Stimulated activated naive B cell treated with anti-CD40 and anti-IgM and Interleukin-4, amounts not matched to agents 10 μg/mL and 1 μg/mL and 100 μg/mL, for 72 hours (primary cell): Measurements from ENCODE around the gene COPS2.

Source experiments
- ATAC-seq, 2 donors: fragments of 150-1000 bp; cut with Tn5 transposase; replicated peaks; 2 replicates each; pipeline ENCODE4 v1.10.0; 2021; ENCODE audit warnings: moderate library complexity in 1 of 2
- DNase-seq: peaks from one replicate; pipeline ENCODE4 v3.0.0; 2021
- H3K27ac Mint-ChIP-seq: one replicate; pipeline ENCODE4 v1.8.0; 2022; ENCODE audit warnings: mild to moderate bottlenecking, mixed read lengths
- H3K27me3 Mint-ChIP-seq, 2 donors: one replicate each; pipeline ENCODE4 v1.8.0; 2022; ENCODE audit warnings: mixed read lengths in 2 of 2
- H3K36me3 Mint-ChIP-seq, 2 donors: one replicate each; pipeline ENCODE4 v1.8.0; 2022; ENCODE audit warnings: mixed read lengths in 2 of 2, mild to moderate bottlenecking in 1 of 2
- H3K4me1 Mint-ChIP-seq, 2 donors: one replicate each; pipeline ENCODE4 v1.8.0; 2022; ENCODE audit warnings: mixed read lengths in 2 of 2, mild to moderate bottlenecking in 1 of 2
- H3K4me3 Mint-ChIP-seq, 2 donors: one replicate each; pipeline ENCODE4 v1.8.0; 2022; ENCODE audit warnings: mild to moderate bottlenecking in 2 of 2, mixed read lengths in 2 of 2, moderate library complexity in 1 of 2
- H3K9me3 Mint-ChIP-seq, 2 donors: one replicate each; pipeline ENCODE4 v1.8.0; 2022; ENCODE audit warnings: mixed read lengths in 2 of 2, mild to moderate bottlenecking in 1 of 2

COPS2 gene

DNA sequence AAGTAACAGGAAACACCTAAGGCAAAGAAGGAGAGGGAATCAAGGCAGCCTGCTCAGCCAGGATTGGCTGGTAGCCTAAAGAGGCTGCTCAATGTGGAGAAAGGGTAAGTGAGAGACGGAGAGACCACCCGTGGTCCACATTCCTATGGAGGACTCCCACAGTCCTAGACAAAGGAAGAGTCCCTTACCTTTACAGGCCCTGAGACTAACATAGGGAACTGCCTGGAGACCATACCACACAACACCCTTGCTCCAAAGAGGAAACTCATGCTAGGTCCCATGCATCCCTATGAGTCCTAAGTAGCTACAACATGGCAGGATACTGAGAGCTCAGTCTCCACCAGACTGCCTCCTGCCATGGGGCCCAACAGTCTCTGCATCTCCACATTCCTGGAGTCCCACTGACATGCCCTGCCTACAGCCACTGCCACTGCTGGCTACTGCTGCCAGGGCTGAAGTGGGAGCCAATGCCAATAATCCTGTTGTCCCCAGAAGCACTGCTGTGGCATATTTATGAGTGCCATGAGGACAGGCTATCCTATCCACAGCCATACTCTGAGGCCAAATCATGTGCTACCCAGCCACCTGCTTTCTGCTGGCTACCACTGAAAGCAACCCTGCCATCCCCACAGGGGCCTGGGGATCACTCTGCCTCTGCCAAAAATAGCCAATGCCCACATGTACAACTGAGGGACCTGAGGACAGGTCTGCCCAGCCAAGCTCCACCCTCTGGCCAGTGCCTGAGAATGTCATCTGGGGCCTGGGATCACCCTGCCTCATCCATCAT, 45.0 kb downstream of the COPS2 start:
- ATAC-seq (no peak), DNase-seq (no peak)
- Mint-ChIP-seq H3K36me3 (peaks cover 60 to 68% of the 10 kb centered on the region in 2 donors), H3K4me1 (no peaks in the 10 kb centered on the region), H3K9me3 (peaks cover 15 to 17% of the 10 kb centered on the region in 2 donors), H3K27me3 (no peaks in the 10 kb centered on the region), H3K4me3 (no peak overlapping the region), H3K27ac (no peak overlapping the region)

DNA sequence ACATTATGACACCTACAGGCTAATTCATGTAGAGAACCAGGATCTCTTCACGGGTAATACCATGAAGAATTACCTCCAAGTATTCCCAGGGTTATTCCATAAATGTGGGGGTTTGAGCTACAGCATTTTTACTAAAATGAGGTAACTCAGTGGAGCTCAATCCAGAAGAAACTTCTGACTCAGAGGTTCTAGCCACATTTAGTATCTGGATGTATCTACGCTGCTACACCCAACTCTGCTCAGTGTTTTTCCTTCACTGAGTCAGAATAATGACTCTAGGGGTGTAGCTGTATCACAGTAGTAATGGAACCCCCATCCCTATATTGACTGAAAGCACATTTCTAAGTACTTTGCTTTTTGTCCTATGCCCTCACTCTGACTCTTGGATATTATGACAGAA, 52.4 kb downstream of the COPS2 start:
- H3K27ac Mint-ChIP-seq = no peak overlapping the region
- peaks cover 16 to 20% of the 10 kb centered on the region in 2 donors for H3K36me3 Mint-ChIP-seq
- no peaks in the 10 kb centered on the region for H3K4me1 Mint-ChIP-seq
- H3K4me3 Mint-ChIP-seq = no peak overlapping the region
- ATAC-seq (no peak), DNase-seq (no peak)
- no peaks in the 10 kb centered on the region for H3K27me3 Mint-ChIP-seq
- H3K9me3 Mint-ChIP-seq = no peaks in the 10 kb centered on the region

DNA sequence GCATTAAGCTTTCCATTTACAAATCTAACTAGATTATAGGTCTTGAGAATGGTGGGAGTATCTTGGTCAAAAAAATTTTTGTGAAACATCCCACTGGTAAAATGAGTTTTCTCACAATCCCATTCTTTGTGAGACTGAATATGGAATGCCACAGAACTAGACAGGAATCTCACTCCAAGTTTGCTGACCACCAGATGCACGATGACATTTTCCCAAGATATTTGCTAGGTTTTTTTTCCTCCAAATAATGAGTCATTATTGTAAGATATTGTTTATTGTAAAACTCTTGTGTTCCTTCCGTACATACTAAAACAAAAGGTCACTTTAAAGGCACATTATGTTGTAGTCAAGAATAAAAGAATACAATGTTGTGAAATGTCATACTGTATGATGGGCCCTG, 53.9 kb downstream of the COPS2 start:
- H3K4me3 Mint-ChIP-seq = no peak overlapping the region
- H3K36me3 Mint-ChIP-seq = peaks cover 19 to 22% of the 10 kb centered on the region in 2 donors
- ATAC-seq (no peak), DNase-seq (no peak)
- H3K4me1 Mint-ChIP-seq = no peaks in the 10 kb centered on the region
- no peak overlapping the region for H3K27ac Mint-ChIP-seq
- no peaks in the 10 kb centered on the region for H3K27me3 Mint-ChIP-seq
- H3K9me3 Mint-ChIP-seq = no peaks in the 10 kb centered on the region

DNA sequence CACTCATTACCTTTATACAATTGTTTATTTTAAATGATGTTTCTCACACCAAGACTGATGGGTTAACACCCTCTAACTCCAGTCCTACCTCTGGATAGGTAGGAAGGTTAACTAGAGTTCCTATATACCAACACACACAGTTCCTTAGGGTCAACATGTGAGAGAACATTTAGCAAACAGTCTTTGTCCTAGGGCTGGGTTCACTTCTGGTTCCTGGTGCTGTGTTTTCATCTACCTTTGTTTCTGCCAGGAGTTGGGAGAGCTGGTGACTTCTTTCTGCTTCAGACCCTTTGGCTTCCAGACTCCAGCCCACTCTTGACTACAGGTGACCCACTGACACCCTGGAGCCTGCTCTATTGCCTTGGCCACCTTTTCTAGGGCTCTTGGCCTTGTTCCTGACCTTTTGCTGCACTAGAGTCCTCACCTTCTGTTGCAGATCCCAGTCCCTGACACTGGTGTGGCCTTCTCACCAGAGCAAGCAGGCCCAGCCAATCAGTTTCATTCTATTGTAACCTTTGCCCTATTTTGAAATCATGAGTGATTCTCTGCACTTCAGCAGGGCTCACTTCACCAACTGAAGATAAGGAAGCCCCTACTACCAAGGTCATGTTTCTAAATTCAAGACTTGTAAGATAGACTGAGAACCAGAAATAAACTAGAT, 59.2 kb downstream of the COPS2 start:
- ATAC-seq = no peak
- H3K4me3 Mint-ChIP-seq = no peak overlapping the region
- no peaks in the 10 kb centered on the region for H3K9me3 Mint-ChIP-seq
- H3K4me1 Mint-ChIP-seq = no peaks in the 10 kb centered on the region
- peaks cover 14% of the 10 kb centered on the region in 2 donors for H3K36me3 Mint-ChIP-seq
- H3K27me3 Mint-ChIP-seq = no peaks in the 10 kb centered on the region
- no peak for DNase-seq
- H3K27ac Mint-ChIP-seq = no peak overlapping the region

DNA sequence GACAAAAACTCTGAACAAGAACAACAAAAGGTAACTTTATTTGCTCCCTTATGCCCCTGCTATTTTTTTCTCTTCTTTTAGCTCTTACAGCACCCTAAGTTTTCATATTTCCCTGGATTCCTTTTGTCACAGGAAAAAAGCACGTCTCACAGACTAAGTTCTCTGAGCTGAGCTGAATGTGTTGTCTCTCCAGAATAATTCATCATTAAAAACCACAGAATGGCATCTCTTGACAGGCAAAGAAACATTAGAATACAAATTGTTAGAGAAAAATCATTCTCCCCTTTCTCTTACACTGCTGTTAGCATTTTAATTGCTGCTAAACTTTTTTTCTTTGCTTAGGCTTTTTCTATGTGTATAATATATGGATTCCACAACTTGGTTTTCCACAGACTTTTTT, 60.5 kb downstream of the COPS2 start:
- ATAC-seq = no peak
- H3K27me3 Mint-ChIP-seq = no peaks in the 10 kb centered on the region
- no peak overlapping the region for H3K4me3 Mint-ChIP-seq
- H3K36me3 Mint-ChIP-seq = peaks cover 13 to 14% of the 10 kb centered on the region in 2 donors
- no peak overlapping the region for H3K27ac Mint-ChIP-seq
- no peak for DNase-seq
- no peaks in the 10 kb centered on the region for H3K4me1 Mint-ChIP-seq
- H3K9me3 Mint-ChIP-seq = no peaks in the 10 kb centered on the region

DNA sequence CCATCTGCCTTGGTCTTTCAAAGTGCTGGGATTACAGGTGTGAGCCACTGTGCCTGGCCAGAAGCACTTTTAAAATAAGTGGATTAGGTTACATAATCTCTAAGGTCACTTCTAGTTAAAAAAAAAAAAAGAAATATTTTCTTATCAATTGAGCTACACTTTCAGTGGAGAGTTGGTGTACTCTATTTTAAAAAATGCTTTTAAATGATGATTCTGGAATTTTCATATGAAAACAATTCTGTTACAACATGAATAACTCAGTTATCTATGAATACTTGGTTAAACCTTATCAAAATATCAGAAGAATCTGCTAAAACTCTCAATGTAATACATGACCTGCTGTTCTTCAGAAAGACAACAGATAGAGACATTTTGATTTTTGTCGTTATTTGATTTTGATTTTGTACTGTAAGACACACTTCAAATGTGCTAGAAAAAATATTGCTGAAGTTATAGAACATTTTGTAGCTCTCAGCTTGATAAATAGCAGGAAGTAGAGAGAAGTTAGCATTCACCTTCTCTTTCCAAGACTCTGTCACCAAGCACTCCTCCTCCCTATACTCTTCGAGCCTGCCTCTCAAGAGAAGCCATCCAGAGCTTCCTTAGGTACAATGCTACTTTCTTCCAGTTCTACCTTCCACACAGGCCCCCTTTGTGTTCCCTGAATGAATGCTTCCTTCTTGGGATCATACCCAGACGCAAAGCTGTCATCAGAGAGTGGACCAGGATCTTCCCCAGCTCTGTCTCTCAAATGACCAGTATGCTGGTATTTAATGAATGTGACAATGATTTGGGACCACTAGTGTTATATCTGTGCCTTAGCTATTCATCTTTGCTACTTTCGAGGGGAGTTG, 61.9 kb downstream of the COPS2 start:
- DNase-seq (no peak), ATAC-seq (no peak)
- Mint-ChIP-seq H3K36me3 (peaks cover 10 to 14% of the 10 kb centered on the region in 2 donors), H3K27ac (peak overlapping the region; percentile 6), H3K27me3 (no peaks in the 10 kb centered on the region), H3K9me3 (no peaks in the 10 kb centered on the region), H3K4me3 (no peak overlapping the region), H3K4me1 (no peaks in the 10 kb centered on the region)

DNA sequence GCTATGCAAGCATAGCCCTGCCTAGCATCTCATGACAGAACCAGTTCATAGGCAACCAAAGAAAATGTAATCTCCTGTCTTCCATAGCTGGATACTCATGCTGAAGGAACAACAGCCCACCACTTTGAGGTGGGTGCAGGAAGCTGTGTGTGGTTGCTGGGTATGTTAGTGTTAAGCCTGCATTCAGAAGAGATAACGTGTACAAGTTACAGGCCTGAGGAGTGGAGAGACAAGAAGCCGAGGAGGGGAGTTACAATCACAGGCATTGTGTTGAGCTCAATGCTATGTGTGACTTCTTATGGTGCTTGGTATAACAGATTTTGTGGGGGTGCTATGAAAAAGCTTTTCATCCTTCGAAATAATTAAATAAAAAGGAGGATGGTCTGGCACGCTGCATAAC, 66.4 kb downstream of the COPS2 start:
- Mint-ChIP-seq H3K27me3 (no peaks in the 10 kb centered on the region), H3K36me3 (no peaks in the 10 kb centered on the region), H3K9me3 (no peaks in the 10 kb centered on the region), H3K27ac (no peak overlapping the region), H3K4me1 (no peaks in the 10 kb centered on the region), H3K4me3 (no peak overlapping the region)
- DNase-seq (no peak), ATAC-seq (no peak)

DNA sequence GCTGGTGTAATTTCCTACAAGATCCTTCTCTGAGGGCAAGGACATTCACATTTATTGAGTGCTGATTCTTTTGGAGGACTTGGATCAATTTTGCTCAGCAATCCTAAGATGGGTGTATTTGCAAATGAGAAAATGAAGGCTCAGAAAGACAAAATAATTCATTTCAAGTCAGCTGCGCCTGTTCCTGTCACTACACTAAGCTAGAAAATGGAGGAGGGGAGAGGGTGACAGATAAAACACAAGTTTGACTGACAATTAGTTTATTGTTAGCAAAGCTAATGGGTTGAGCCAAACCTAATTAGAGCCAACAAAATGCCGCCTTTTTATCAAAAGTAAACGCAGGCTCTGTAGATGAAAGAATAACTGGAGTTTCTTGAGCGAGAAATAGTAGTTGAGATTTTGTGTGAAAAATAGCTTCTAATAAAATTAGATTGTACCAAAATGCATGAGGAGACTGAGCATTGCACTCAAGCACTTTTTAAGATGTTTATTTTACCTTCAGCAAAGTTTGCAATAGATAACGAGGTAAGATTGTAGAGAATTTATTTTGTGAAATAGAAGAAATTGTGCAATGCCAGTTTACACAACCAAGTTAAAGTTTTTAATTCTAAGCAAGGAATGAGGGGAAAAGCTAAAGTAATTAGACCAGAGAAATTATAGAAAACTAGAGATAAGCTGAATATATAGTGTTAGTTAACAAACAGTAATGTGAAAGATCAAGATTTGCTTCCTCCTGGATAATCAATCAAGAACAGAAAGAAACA, 69.5 kb downstream of the COPS2 start:
- no peaks in the 10 kb centered on the region for H3K27me3 Mint-ChIP-seq
- DNase-seq (no peak), ATAC-seq (no peak)
- H3K36me3 Mint-ChIP-seq = no peaks in the 10 kb centered on the region
- no peak overlapping the region for H3K27ac Mint-ChIP-seq
- no peak overlapping the region for H3K4me3 Mint-ChIP-seq
- no peaks in the 10 kb centered on the region for H3K9me3 Mint-ChIP-seq
- no peaks in the 10 kb centered on the region for H3K4me1 Mint-ChIP-seq

DNA sequence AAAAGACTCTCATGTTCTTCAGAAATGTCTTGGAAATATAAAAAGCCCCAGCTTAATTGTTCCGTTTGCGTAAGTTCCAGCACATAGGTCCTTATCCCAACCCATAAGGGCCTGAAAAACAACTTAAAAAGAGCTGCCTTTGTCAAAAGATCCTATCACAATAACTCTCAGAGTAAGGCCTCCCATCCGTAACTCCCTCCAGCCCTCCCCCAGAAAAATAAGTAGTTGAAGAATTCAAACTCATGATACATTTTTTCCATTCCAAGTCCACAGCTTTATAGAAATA, 71.2 kb downstream of the COPS2 start:
- Mint-ChIP-seq H3K4me3 (no peak overlapping the region), H3K27ac (no peak overlapping the region), H3K36me3 (no peaks in the 10 kb centered on the region), H3K27me3 (no peaks in the 10 kb centered on the region), H3K9me3 (no peaks in the 10 kb centered on the region), H3K4me1 (no peaks in the 10 kb centered on the region)
- DNase-seq (no peak), ATAC-seq (no peak)

DNA sequence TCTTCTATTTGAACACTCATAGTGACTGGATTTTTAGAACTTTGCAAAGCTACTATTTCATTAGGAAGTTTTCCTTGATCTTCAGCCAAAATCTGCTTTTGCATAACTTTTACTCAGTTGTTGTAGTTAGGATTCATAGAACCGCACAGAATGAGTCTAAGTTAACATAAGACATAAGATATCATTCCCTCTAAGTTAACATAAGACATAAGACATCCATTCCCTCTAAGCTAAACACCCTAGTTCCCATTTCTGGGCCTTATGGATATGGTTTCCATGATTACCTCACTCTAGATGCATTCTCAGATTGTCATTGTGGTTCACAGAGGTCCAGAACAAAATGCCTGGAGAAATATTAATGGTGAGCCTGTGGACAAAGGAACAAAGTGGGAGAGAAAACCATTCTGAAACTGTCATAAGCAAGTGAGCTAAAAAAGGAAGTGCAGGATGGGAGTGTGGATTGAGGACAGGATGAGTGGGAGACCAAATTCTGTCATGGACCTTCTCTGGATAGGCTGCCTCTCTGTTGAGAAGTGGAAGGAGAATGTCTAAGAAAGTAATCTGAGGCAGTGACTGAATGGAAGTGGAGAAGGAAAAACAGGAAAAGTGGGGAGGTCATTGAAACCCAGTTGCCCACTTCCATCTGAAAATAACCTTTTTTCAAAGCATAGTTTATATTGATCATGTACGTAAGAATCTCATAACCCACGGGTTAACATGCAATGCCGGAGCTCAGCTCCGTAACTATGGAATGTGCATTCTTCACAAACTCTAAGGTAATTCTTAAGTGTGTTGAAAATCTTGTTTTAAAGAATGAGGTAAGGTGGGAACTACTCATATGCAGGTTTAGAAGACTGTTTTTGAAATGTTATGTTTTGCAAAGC, 71.8 kb downstream of the COPS2 start:
- Mint-ChIP-seq H3K27ac (no peak overlapping the region), H3K9me3 (no peaks in the 10 kb centered on the region), H3K27me3 (no peaks in the 10 kb centered on the region), H3K36me3 (no peaks in the 10 kb centered on the region), H3K4me1 (no peaks in the 10 kb centered on the region), H3K4me3 (no peak overlapping the region)
- ATAC-seq (no peak), DNase-seq (no peak)

DNA sequence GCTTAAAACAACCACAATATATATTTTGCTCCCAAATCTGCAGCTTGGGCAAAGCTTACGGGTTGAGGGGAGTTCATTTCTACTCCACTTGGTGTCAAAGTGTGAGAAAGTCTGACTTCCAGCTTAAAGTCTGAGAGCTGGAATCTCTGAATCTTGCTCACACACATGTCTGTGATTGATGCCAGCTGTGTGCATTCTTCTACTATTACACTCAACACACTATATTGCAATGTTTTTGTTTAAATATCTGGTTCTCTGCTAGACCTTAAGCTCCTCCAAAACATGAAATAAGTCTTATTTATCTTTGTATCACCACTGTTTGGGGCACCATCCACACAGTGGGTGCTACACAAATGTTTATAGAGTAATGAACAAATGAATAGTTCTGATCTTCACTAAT, 72.4 kb downstream of the COPS2 start:
- no peaks in the 10 kb centered on the region for H3K4me1 Mint-ChIP-seq
- DNase-seq (no peak), ATAC-seq (no peak)
- H3K4me3 Mint-ChIP-seq = no peak overlapping the region
- H3K36me3 Mint-ChIP-seq = no peaks in the 10 kb centered on the region
- H3K9me3 Mint-ChIP-seq = no peaks in the 10 kb centered on the region
- H3K27me3 Mint-ChIP-seq = no peaks in the 10 kb centered on the region
- no peak overlapping the region for H3K27ac Mint-ChIP-seq

DNA sequence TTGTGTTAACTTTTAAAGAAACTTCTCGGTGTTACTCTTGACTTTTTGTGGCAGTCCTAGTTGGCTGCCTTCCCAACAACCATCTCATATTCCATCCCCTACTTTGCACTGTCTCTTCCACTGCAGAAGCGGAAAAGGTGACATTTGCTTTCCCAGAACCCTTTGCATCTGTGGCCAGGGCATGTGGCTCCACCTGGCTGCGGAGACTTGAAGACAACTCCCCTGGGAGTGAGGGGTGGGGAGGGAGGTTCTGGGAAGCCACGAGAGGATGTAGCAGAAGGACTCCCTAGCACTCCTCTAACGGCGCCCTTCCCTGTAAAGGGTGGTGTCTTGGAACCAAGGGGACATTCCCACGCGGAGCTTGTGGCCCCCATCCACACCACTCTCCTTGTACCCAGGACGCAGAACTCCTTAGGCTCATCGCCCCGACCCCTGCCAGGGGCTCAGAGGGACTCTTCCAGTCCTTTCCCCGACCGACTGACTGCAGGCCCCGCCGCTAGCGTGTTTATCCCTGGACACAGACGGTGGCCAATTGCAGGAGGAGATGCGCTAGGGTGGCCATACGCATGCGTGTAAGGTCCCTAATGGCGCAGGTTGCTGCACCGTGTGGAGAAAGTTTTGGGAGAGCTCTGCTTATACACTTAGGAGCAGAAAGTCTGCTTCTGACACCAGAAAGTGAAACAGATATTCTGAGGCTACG, 75.9 kb downstream of the COPS2 start:
- Mint-ChIP-seq H3K4me1 (no peaks in the 10 kb centered on the region), H3K27ac (peak overlapping the region; percentile 39), H3K4me3 (no peak overlapping the region), H3K27me3 (no peaks in the 10 kb centered on the region), H3K9me3 (no peaks in the 10 kb centered on the region), H3K36me3 (no peaks in the 10 kb centered on the region)
- DNase-seq = no peak
- no peak for ATAC-seq

DNA sequence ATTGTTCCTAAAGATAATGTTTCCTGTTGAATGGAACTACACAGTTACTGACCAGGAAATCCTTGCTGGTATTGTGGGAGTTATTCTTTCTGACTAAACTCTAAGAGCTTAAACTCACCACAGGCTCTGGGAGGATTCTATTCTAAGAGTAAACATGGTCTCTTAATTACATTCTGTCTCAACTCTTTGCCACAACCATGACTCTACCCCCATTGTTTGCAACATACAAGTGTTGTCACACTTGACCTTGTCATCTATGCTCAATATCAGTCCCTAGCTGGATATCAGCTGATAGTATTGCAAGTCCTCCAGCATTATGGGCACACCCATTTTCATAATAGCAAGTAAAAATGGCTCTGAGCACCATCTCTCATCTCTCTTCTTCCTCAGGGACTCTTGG, 79.5 kb downstream of the COPS2 start:
- Mint-ChIP-seq H3K9me3 (no peaks in the 10 kb centered on the region), H3K4me3 (no peak overlapping the region), H3K27me3 (peaks cover 13 to 15% of the 10 kb centered on the region in 2 donors), H3K27ac (no peak overlapping the region), H3K36me3 (no peaks in the 10 kb centered on the region), H3K4me1 (no peaks in the 10 kb centered on the region)
- ATAC-seq (no peak), DNase-seq (no peak)
